Measurements from ENCODE around the gene TMEM236.

Gene TMEM236

GRCh38 chr10:17788646-17789045 is 36.6 kb downstream of the TMEM236 start:
- Mint-ChIP-seq H3K27ac (no peak overlapping the region), H3K9me3 (no peaks in the 10 kb centered on the region), H3K4me1 (ENCODE audit: low read depth) (no peaks in the 10 kb centered on the region), H3K36me3 (ENCODE audit: low read depth) (no peaks in the 10 kb centered on the region), H3K27me3 (ENCODE audit: low read depth) (no peaks in the 10 kb centered on the region), H3K4me3 (no peak overlapping the region)

GRCh38 chr10:17789396-17789795 is 37.4 kb downstream of the TMEM236 start:
- H3K27ac Mint-ChIP-seq: no peak overlapping the region
- no peak overlapping the region for H3K4me3 Mint-ChIP-seq
- no peaks in the 10 kb centered on the region for H3K9me3 Mint-ChIP-seq
- no peaks in the 10 kb centered on the region for H3K27me3 Mint-ChIP-seq (ENCODE audit: low read depth)
- H3K36me3 Mint-ChIP-seq (ENCODE audit: low read depth): no peaks in the 10 kb centered on the region
- no peaks in the 10 kb centered on the region for H3K4me1 Mint-ChIP-seq (ENCODE audit: low read depth)

GRCh38 chr10:17790651-17791050 is 38.6 kb downstream of the TMEM236 start:
- H3K4me1 Mint-ChIP-seq (ENCODE audit: low read depth): no peaks in the 10 kb centered on the region
- H3K27me3 Mint-ChIP-seq (ENCODE audit: low read depth): no peaks in the 10 kb centered on the region
- no peaks in the 10 kb centered on the region for H3K36me3 Mint-ChIP-seq (ENCODE audit: low read depth)
- no peak overlapping the region for H3K27ac Mint-ChIP-seq
- no peaks in the 10 kb centered on the region for H3K9me3 Mint-ChIP-seq
- H3K4me3 Mint-ChIP-seq: no peak overlapping the region

- no peaks in the 10 kb centered on the region for H3K9me3 Mint-ChIP-seq
- no peak overlapping the region for H3K4me3 Mint-ChIP-seq
- no peaks in the 10 kb centered on the region for H3K4me1 Mint-ChIP-seq (ENCODE audit: low read depth)
- H3K36me3 Mint-ChIP-seq (ENCODE audit: low read depth): no peaks in the 10 kb centered on the region
- H3K27ac Mint-ChIP-seq: no peak overlapping the region
- no peaks in the 10 kb centered on the region for H3K27me3 Mint-ChIP-seq (ENCODE audit: low read depth)
These were observed 41.0 kb downstream of the TMEM236 start for GRCh38 chr10:17792991-17793390.

GRCh38 chr10:17793823-17794644 is 42.0 kb downstream of the TMEM236 start:
- Mint-ChIP-seq H3K36me3 (ENCODE audit: low read depth) (no peaks in the 10 kb centered on the region), H3K27ac (no peak overlapping the region), H3K27me3 (ENCODE audit: low read depth) (no peaks in the 10 kb centered on the region), H3K9me3 (no peaks in the 10 kb centered on the region), H3K4me3 (no peak overlapping the region), H3K4me1 (ENCODE audit: low read depth) (no peaks in the 10 kb centered on the region)

GRCh38 chr10:17795083-17795482 is 43.1 kb downstream of the TMEM236 start:
- Mint-ChIP-seq H3K4me1 (ENCODE audit: low read depth) (no peaks in the 10 kb centered on the region), H3K36me3 (ENCODE audit: low read depth) (no peaks in the 10 kb centered on the region), H3K27ac (no peak overlapping the region), H3K27me3 (ENCODE audit: low read depth) (no peaks in the 10 kb centered on the region), H3K9me3 (no peaks in the 10 kb centered on the region), H3K4me3 (no peak overlapping the region)

GRCh38 chr10:17795813-17796594 is 44.0 kb downstream of the TMEM236 start:
- H3K36me3 Mint-ChIP-seq (ENCODE audit: low read depth): no peaks in the 10 kb centered on the region
- H3K27me3 Mint-ChIP-seq (ENCODE audit: low read depth): no peaks in the 10 kb centered on the region
- H3K4me3 Mint-ChIP-seq: no peak overlapping the region
- H3K9me3 Mint-ChIP-seq: no peaks in the 10 kb centered on the region
- H3K4me1 Mint-ChIP-seq (ENCODE audit: low read depth): no peaks in the 10 kb centered on the region
- no peak overlapping the region for H3K27ac Mint-ChIP-seq

GRCh38 chr10:17801507-17801906 is 49.5 kb downstream of the TMEM236 start:
- H3K27ac Mint-ChIP-seq: no peak overlapping the region
- H3K4me1 Mint-ChIP-seq (ENCODE audit: low read depth): no peaks in the 10 kb centered on the region
- H3K27me3 Mint-ChIP-seq (ENCODE audit: low read depth): no peaks in the 10 kb centered on the region
- H3K4me3 Mint-ChIP-seq: no peak overlapping the region
- no peaks in the 10 kb centered on the region for H3K36me3 Mint-ChIP-seq (ENCODE audit: low read depth)
- no peaks in the 10 kb centered on the region for H3K9me3 Mint-ChIP-seq

GRCh38 chr10:17802350-17802749 is 50.3 kb downstream of the TMEM236 start:
- no peak overlapping the region for H3K27ac Mint-ChIP-seq
- H3K4me1 Mint-ChIP-seq (ENCODE audit: low read depth): no peaks in the 10 kb centered on the region
- H3K4me3 Mint-ChIP-seq: no peak overlapping the region
- no peaks in the 10 kb centered on the region for H3K9me3 Mint-ChIP-seq
- H3K36me3 Mint-ChIP-seq (ENCODE audit: low read depth): no peaks in the 10 kb centered on the region
- H3K27me3 Mint-ChIP-seq (ENCODE audit: low read depth): no peaks in the 10 kb centered on the region

GRCh38 chr10:17802976-17803375 is 51.0 kb downstream of the TMEM236 start:
- H3K27ac Mint-ChIP-seq: no peak overlapping the region
- no peaks in the 10 kb centered on the region for H3K36me3 Mint-ChIP-seq (ENCODE audit: low read depth)
- H3K4me1 Mint-ChIP-seq (ENCODE audit: low read depth): no peaks in the 10 kb centered on the region
- H3K4me3 Mint-ChIP-seq: no peak overlapping the region
- H3K27me3 Mint-ChIP-seq (ENCODE audit: low read depth): no peaks in the 10 kb centered on the region
- H3K9me3 Mint-ChIP-seq: no peaks in the 10 kb centered on the region

GRCh38 chr10:17805330-17805729 is 53.3 kb downstream of the TMEM236 start:
- no peak overlapping the region for H3K27ac Mint-ChIP-seq
- H3K4me1 Mint-ChIP-seq (ENCODE audit: low read depth): peaks cover 9% of the 10 kb centered on the region
- H3K9me3 Mint-ChIP-seq: no peaks in the 10 kb centered on the region
- H3K36me3 Mint-ChIP-seq (ENCODE audit: low read depth): no peaks in the 10 kb centered on the region
- H3K4me3 Mint-ChIP-seq: no peak overlapping the region
- peaks cover 10% of the 10 kb centered on the region for H3K27me3 Mint-ChIP-seq (ENCODE audit: low read depth)

GRCh38 chr10:17805921-17806577 is 54.0 kb downstream of the TMEM236 start:
- H3K36me3 Mint-ChIP-seq (ENCODE audit: low read depth): no peaks in the 10 kb centered on the region
- no peak overlapping the region for H3K27ac Mint-ChIP-seq
- no peaks in the 10 kb centered on the region for H3K9me3 Mint-ChIP-seq
- H3K4me3 Mint-ChIP-seq: no peak overlapping the region
- H3K27me3 Mint-ChIP-seq (ENCODE audit: low read depth): peaks cover 14% of the 10 kb centered on the region
- peaks cover 9% of the 10 kb centered on the region for H3K4me1 Mint-ChIP-seq (ENCODE audit: low read depth)

- no peak within 1 kb of the TSS for H3K27ac Mint-ChIP-seq
- H3K9me3 Mint-ChIP-seq: no peaks in the 10 kb centered on the region
- no peaks in the 10 kb centered on the region for H3K36me3 Mint-ChIP-seq (ENCODE audit: low read depth)
- H3K27me3 Mint-ChIP-seq (ENCODE audit: low read depth): peaks cover 14% of the 10 kb centered on the region
- no peak within 1 kb of the TSS for H3K4me3 Mint-ChIP-seq
- peaks cover 9% of the 10 kb centered on the region for H3K4me1 Mint-ChIP-seq (ENCODE audit: low read depth)
These were observed 57.2 kb downstream of the TMEM236 start, which contains the start of gene MRC1 for GRCh38 chr10:17808971-17809841. Gene MRC1 (plus strand): TSS chr10:17809348. CDS start chr10:17809466, 118 bp downstream.

All from T-helper 1 cell treated with Interleukin-12 subunit alpha and Interleukin-12 subunit beta and Interleukin-4 antibody, amounts not matched to agents 30 μg/mL and 1 μg/mL, for 36 hours (primary cell).